GM21529 (cell line): Measurements from ENCODE around the gene STARD3.

Source experiments
- ATAC-seq: cut with Tn5 transposase; IDR thresholded peaks from one replicate; pipeline ENCODE4 v1.9.1; 2021; ENCODE audit not compliant: unreplicated experiment

The STARD3 gene

GRCh38 chr17:39669897-39670735, 33.2 kb downstream of the STARD3 start:
- no peak for ATAC-seq

- ATAC-seq, result no peak
Observed at GRCh38 chr17:39670746-39671145, 33.8 kb downstream of the STARD3 start.

- ATAC-seq, result no peak
Observed at GRCh38 chr17:39671651-39672521, 34.9 kb downstream of the STARD3 start.

GRCh38 chr17:39672522-39673334, 35.8 kb downstream of the STARD3 start:
- ATAC-seq, result no peak

- no peak for ATAC-seq
Observed at GRCh38 chr17:39673335-39674081, 36.6 kb downstream of the STARD3 start.

GRCh38 chr17:39674179-39674578, 37.2 kb downstream of the STARD3 start:
- no peak for ATAC-seq

- no peak for ATAC-seq
Observed at GRCh38 chr17:39674702-39675389, 37.9 kb downstream of the STARD3 start.

- ATAC-seq, result no peak
Observed at GRCh38 chr17:39675390-39676082, 38.6 kb downstream of the STARD3 start.

- ATAC-seq, result peak; percentile 48
Observed at GRCh38 chr17:39676198-39676819, 39.4 kb downstream of the STARD3 start.

GRCh38 chr17:39677072-39677471, 40.1 kb downstream of the STARD3 start:
- no peak for ATAC-seq

- ATAC-seq, result no peak
Observed at GRCh38 chr17:39677542-39678339, 40.8 kb downstream of the STARD3 start.

- no peak for ATAC-seq
Observed at GRCh38 chr17:39678340-39679116, 41.6 kb downstream of the STARD3 start.

GRCh38 chr17:39679521-39680192, 42.7 kb downstream of the STARD3 start:
- no peak for ATAC-seq

GRCh38 chr17:39683295-39683939, 46.5 kb downstream of the STARD3 start:
- ATAC-seq, result no peak

GRCh38 chr17:39684369-39685192, 47.6 kb downstream of the STARD3 start:
- ATAC-seq, result no peak
